AG04449 (cell line): Measurements from ENCODE around the gene ERVK3-1.

ENCODE experiments used
- CTCF ChIA-PET: fragments of 350-600 bp; formaldehyde crosslinking; extraction: SDS; loops from one replicate; lab custom pipeline; 2021; ENCODE audit warnings: antibody characterized with exemption; lab: Yijun Ruan, JAX
- POLR2A ChIA-PET: fragments of 400-600, 350-600 bp; formaldehyde crosslinking; extraction: SDS; loops from one replicate; lab custom pipeline; 2020; ENCODE audit warnings: antibody characterized with exemption, inconsistent platforms; lab: Yijun Ruan, JAX
- DNase-seq: peaks from one replicate; pipeline ENCODE4 v3.0.0-alpha.2; 2010; ENCODE audit warnings: low read depth, low spot score
- H3K4me3 ChIP-seq: 2 replicates; pipeline ENCODE4 v1.5.1; 2011; ENCODE audit warnings: low read depth, mild to moderate bottlenecking, control low read depth, low read length
- TF ChIP-seq, protein P1 (sequence below): IDR thresholded peaks from one replicate; pipeline ENCODE4 v1.5.1; 2011; ENCODE audit warnings: mild to moderate bottlenecking, moderate library complexity, low read length, control low read depth, inconsistent platforms; ENCODE audit not compliant: insufficient read depth; ENCODE audit errors: missing control alignments

The ERVK3-1 gene

DNA sequence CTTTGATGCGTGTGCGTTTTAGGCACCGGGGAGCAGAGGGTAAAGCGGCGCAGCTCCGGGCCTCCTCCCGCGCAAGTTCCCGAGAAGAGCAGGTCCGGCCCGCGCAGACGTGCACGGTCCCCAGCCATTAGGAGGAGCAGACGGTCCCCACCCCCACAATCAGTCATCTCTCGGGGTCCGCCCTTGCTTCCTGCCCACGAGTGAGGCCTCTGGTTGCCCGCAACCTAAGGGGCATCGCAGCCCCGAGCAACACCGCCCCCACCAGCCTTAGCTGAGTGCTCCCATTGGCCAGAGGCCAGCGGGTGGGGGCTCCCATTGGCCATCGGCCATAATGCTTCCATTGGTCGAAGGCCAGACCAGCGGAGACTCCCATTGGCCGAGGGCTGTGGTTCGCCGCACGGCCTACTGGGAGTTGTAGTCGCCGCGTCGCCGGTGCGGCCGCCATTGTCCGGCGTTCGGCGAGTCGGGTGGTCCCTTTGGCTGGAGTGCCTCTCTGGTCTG, 26.6 kb upstream of the ERVK3-1 start, which contains the start of gene ZNF8:
ZNF8 (plus strand) TSS at position 415 of the 501 bp plus-strand sequence. CDS start 127 bp downstream, outside the sequence.
- ChIA-PET CTCF (no interaction called here), POLR2A (interaction anchor here (0.8 to 1.5 kb wide), 5 partner anchors 16 to 241 kb away, joined by 3 to 6 read pairs (median 4); partner anchors contain the start of genes ZBTB45, ZNF274, ZNF497 and ZNF544)
- DNase-seq = peak; percentile 89
- H3K4me3 ChIP-seq = peak within 1 kb of the TSS; percentile 66
- TF ChIP-seq, protein P1, sequence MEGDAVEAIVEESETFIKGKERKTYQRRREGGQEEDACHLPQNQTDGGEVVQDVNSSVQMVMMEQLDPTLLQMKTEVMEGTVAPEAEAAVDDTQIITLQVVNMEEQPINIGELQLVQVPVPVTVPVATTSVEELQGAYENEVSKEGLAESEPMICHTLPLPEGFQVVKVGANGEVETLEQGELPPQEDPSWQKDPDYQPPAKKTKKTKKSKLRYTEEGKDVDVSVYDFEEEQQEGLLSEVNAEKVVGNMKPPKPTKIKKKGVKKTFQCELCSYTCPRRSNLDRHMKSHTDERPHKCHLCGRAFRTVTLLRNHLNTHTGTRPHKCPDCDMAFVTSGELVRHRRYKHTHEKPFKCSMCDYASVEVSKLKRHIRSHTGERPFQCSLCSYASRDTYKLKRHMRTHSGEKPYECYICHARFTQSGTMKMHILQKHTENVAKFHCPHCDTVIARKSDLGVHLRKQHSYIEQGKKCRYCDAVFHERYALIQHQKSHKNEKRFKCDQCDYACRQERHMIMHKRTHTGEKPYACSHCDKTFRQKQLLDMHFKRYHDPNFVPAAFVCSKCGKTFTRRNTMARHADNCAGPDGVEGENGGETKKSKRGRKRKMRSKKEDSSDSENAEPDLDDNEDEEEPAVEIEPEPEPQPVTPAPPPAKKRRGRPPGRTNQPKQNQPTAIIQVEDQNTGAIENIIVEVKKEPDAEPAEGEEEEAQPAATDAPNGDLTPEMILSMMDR = no peak

DNA sequence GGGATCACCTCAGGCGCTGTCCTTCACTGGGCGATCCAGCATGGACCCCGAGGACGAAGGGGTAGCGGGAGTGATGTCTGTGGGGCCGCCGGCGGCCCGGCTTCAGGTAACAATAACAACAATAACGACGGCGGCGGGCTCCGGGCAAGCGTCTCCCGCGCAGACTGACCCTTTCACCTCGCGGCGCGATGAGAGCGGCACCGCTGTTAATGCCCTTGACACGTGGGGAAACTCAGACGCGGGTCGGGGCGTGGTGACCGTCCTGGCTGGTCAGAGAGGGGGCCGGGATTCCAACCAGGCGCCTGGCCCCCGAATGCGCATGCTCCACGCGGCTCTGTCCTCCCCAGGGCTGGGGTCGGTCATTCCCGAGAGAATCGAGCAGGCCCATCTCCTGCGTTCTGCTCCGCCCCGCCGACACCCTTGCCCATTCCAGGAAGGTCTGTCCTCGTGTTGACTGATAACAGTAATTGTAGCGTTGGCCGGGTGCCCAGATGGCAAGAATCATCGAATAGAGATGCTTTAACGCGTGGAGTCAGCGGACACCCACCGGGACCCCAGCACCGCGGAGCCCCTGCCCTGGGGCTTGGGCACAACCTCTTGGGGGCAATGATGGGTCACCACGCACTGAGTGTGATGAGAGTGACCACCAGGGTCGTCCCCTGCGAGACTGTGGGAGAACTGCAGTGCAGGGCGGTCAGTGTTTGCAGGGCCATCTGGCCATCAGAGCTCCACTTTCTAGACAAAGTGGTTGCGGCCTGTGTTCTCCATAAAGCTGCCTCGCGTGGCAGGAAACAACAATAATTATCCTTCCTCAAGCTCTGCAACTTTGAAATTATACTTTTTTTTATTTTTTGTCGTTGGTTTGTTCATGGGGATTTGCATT, 25.9 kb upstream of the ERVK3-1 start:
- H3K4me3 ChIP-seq = peak overlapping the region; percentile 66
- TF ChIP-seq, protein P1 = no peak
- ChIA-PET POLR2A (interaction anchor here (0.7 to 1.5 kb wide), 5 partner anchors 15 to 240 kb away, joined by 3 to 6 read pairs (median 3); partner anchors contain the start of genes ZBTB45, ZNF497 and ZNF544), CTCF (no interaction called here)
- no peak for DNase-seq

DNA sequence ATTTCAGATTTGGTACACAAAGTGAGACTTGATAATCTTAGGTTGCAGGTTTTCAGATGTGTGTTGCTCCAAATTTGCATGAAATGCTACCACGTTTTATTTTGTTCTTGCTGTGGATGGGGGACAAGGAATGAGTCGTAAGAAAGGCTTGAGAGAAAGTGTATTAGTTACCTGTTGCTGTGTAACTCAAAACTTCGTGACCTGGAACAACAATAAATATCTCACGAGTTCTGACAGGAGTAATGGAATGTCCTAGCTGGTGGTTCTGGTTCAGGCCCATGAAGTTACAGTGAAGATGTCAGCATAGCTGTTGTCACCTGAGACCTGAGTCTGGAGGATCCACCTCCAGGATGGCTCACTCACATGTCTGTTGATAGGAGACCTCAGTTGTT, 25.3 kb upstream of the ERVK3-1 start:
- TF ChIP-seq, protein P1 = no peak
- no peak for DNase-seq
- ChIA-PET POLR2A (interaction anchor here (0.7 kb wide), 1 partner anchor 83 kb away, joined by 3 read pairs; the partner anchor contains the start of gene ZNF497), CTCF (interaction anchor here (1.2 kb wide), 1 partner anchor 11 kb away, joined by 4 read pairs; no protein-coding TSS in a partner anchor)
- peak overlapping the region; percentile 66 for H3K4me3 ChIP-seq

DNA sequence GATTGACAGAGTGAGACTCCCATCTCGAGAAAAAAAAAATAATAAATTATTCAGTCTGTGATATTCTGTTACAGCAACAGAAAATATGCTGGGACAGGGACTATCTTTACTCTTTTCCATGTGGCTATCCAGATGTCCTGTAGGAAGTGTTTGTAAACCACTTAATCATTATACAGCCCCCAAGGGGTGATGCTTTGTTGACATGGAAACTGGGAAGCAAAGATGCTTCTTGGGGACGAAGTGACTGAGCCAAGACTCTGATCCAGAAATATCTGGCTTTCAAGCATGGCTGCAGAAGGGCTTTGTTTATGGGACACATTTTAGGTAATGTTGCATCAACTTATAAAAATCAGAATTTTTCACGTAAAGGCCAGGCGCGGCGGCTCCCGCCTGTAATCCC, 21.0 kb upstream of the ERVK3-1 start:
- ChIA-PET CTCF (no interaction called here), POLR2A (no interaction called here)
- DNase-seq = no peak
- no peak overlapping the region for H3K4me3 ChIP-seq
- TF ChIP-seq, protein P1 = no peak

DNA sequence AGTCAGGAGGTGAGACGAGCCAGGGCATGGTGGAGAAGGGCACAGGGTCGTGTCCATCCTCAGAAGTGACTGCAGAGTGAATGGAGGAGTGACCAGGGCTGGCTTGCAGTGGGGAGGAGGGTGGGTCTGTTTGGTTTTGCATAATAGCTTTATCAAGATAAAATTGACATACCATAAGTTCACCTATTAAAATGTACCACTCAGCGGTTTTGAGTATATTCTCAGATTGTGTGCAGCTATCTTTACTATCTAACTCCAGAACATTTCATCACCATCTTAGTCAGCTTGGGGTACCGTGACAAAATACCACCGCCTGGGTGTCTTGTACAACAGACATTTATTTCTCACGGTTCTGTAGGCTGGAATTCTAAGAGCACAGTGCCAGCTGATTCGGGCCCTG, 13.2 kb upstream of the ERVK3-1 start:
- ChIA-PET CTCF (no interaction called here), POLR2A (no interaction called here)
- no peak overlapping the region for H3K4me3 ChIP-seq
- DNase-seq = no peak
- TF ChIP-seq, protein P1 = no peak
